Measurements from ENCODE around the gene CELF2. TPM values are rescaled to one million over a fixed set of nuclear protein-coding genes. Genes with fewer than 3 reads are reported as not detected.

Gene CELF2
- total RNA-seq, 1 experiment from 2014 or later, result 28.7 TPM

- Histone ChIP-seq H3K79me1 (ENCODE audit: insufficient read depth, low read depth, low read length, poor library complexity, severe bottlenecking) (no peaks in the 10 kb centered on the region), H2BK120ac (ENCODE audit: low read depth, low read length, poor library complexity, severe bottlenecking) (no peak overlapping the region), H3K23ac (ENCODE audit: insufficient read length, low read depth, low read length) (no peak overlapping the region), H2BK5ac (ENCODE audit: insufficient read length, low read length) (no peak overlapping the region), H4K5ac (ENCODE audit: insufficient read length, low read depth, low read length) (no peak overlapping the region), H3K23me2 (ENCODE audit: insufficient read length, low read depth, low read length, poor library complexity, severe bottlenecking) (no peaks in the 10 kb centered on the region), H3T11ph (ENCODE audit: low read length) (no peak overlapping the region), H2BK12ac (ENCODE audit: insufficient read length, low read depth, low read length) (no peak overlapping the region), H4K91ac (ENCODE audit: insufficient read length, low read depth, low read length) (no peak overlapping the region), H4K8ac (replicated peaks; ENCODE audit: insufficient read length, low read depth, low read length) (no peak overlapping the region), H3K27ac (ENCODE audit: insufficient read length, low read depth, low read length) (no peak overlapping the region), H3K9ac (ENCODE audit: extremely low read depth, insufficient read length, low read length) (no peak overlapping the region), H3K4ac (ENCODE audit: low read depth, low read length) (no peak overlapping the region), H4K20me1 (ENCODE audit: control insufficient read depth, insufficient read depth, insufficient read length) (no peaks in the 10 kb centered on the region), H3K79me2 (ENCODE audit: insufficient read depth, low read length) (no peaks in the 10 kb centered on the region), H3K4me2 (ENCODE audit: insufficient read depth, insufficient read length, low read length) (no peak overlapping the region), H2BK15ac (ENCODE audit: low read depth, low read length) (no peak overlapping the region), H2BK20ac (ENCODE audit: low read depth, low read length, poor library complexity, severe bottlenecking) (no peak overlapping the region), H3K56ac (ENCODE audit: insufficient read length, low read depth, low read length) (no peak overlapping the region), H3K18ac (ENCODE audit: insufficient read length, low read depth, low read length) (no peak overlapping the region), H3K4me1 (ENCODE audit: insufficient read depth, low read length) (no peaks in the 10 kb centered on the region; the same call in 1 of the 2 replicates), H3K9me3 (ENCODE audit: control insufficient read depth, low read depth, low read length) (no peaks in the 10 kb centered on the region), H3K27me3 (ENCODE audit: insufficient read depth, low read length) (no peaks in the 10 kb centered on the region), H3K14ac (ENCODE audit: insufficient read depth, low read length) (no peak overlapping the region), H2AK5ac (ENCODE audit: insufficient read length, low read length) (no peak overlapping the region), H2AFZ (ENCODE audit: low read length) (no peak overlapping the region)
- Mint-ChIP-seq H3K9me3 (no peaks in the 10 kb centered on the region), H3K27ac (no peak overlapping the region; a peak in 1 of 7 replicates), H3K27me3 (ENCODE audit: low read depth) (no peaks in the 10 kb centered on the region), H3K4me1 (peaks cover 30 to 35% of the 10 kb centered on the region in 2 experiments), H3K36me3 (ENCODE audit: insufficient read depth in 1 of 3, low read depth in 3 of 3) (no peaks in the 10 kb centered on the region), H3K4me3 (no peak overlapping the region)
- no peak for DNase-seq
- TF ChIP-seq CTCF (conservative IDR thresholded peaks at IDR 0.05), result no peak
- WGBS (ENCODE audit: extremely low coverage, insufficient read length, low lambda C conversion rate), result no CpG with 5 or more reads among the region's 7 CpGs
Observed at GRCh38 chr10:11212288-11213085, 194.8 kb downstream of the CELF2 start.
